HG02763 (cell line): ENCODE results near the gene TFAM.
A peak's percentile ranks its signal among the peaks of the same experiment; 100 is the strongest.

Experiments
- ATAC-seq: cut with Tn5 transposase; IDR thresholded peaks from one replicate; pipeline ENCODE4 v1.9.1; 2021; ENCODE audit warnings: mild to moderate bottlenecking, moderate library complexity; ENCODE audit not compliant: unreplicated experiment

The TFAM gene

GRCh38 chr10:58384999-58385783 lies at the start of gene TFAM:
TSS of gene TFAM (plus strand) at chr10:58385410. CDS start at chr10:58385548, 138 bp downstream.
- ATAC-seq = peak; percentile 90

GRCh38 chr10:58336242-58336641 lies 49.0 kb upstream of the TFAM start:
- no peak for ATAC-seq

- no peak for ATAC-seq
Measured at GRCh38 chr10:58341422-58341821, 43.8 kb upstream of the TFAM start.

GRCh38 chr10:58341947-58342346 lies 43.3 kb upstream of the TFAM start:
- ATAC-seq = no peak

GRCh38 chr10:58347967-58348366 lies 37.2 kb upstream of the TFAM start:
- no peak for ATAC-seq

- ATAC-seq = no peak
Measured at GRCh38 chr10:58348571-58349033, 36.6 kb upstream of the TFAM start.

GRCh38 chr10:58350023-58350422 lies 35.2 kb upstream of the TFAM start:
- no peak for ATAC-seq

- ATAC-seq = no peak
Measured at GRCh38 chr10:58350619-58351323, 34.4 kb upstream of the TFAM start.

- ATAC-seq = no peak
Measured at GRCh38 chr10:58351616-58352578, 33.3 kb upstream of the TFAM start.

GRCh38 chr10:58352956-58353610 lies 32.1 kb upstream of the TFAM start:
- no peak for ATAC-seq

GRCh38 chr10:58356756-58357155 lies 28.5 kb upstream of the TFAM start:
- ATAC-seq = no peak

- no peak for ATAC-seq
Measured at GRCh38 chr10:58358314-58358933, 26.8 kb upstream of the TFAM start.

- no peak for ATAC-seq
Measured at GRCh38 chr10:58358947-58359346, 26.3 kb upstream of the TFAM start.

GRCh38 chr10:58359541-58359940 lies 25.7 kb upstream of the TFAM start:
- ATAC-seq = no peak

- ATAC-seq = no peak
Measured at GRCh38 chr10:58360412-58361004, 24.7 kb upstream of the TFAM start.

GRCh38 chr10:58361353-58361752 lies 23.9 kb upstream of the TFAM start:
- ATAC-seq = no peak

- no peak for ATAC-seq
Measured at GRCh38 chr10:58362027-58362789, 23.0 kb upstream of the TFAM start.

- ATAC-seq = no peak
Measured at GRCh38 chr10:58367069-58367468, 18.1 kb upstream of the TFAM start.

- no peak for ATAC-seq
Measured at GRCh38 chr10:58371473-58371872, 13.7 kb upstream of the TFAM start.
